GM13976 (cell line): ENCODE measurements around the gene AWAT2.

ENCODE experiments used
- DNase-seq: peaks from one replicate; pipeline ENCODE4 v3.0.0; 2012; ENCODE audit warnings: low spot score
- in situ Hi-C: fragments of 300-500 bp; cut with MboI; formaldehyde crosslinking; loops from one replicate; pipeline ENCODE4 v1.12.0; 2022; ENCODE audit warnings: low sequenced_read_pairs, mixed read lengths, inconsistent platforms; ENCODE audit not compliant: unreplicated experiment
- TF ChIP-seq, protein P1 (sequence below): IDR thresholded peaks from 2 replicates; pipeline ENCODE4 v1.5.1; 2012; ENCODE audit warnings: borderline replicate concordance, mild to moderate bottlenecking; ENCODE audit not compliant: insufficient read depth; ENCODE audit errors: extremely low read depth, missing control alignments, control extremely low read depth

The AWAT2 gene

DNA sequence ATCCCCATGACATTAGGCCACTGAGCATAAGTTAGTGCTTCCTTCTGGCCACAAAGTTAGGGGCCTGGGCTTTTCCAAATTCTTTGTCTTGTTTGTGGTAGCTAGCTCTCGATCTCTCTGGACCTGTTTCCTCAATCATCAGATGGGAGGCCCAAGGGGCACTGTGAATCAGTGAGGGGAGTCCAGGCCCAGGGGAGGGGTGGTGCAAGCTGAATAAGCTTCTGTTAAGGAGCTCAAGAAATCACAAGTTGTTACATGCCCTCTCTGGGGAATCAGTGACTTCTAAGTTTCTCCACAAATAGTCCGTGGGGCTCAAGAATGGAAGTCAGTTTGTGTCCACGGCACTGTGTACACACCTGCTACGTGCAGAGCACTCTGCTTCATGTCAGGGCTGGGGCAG is 15.1 kb downstream of the AWAT2 start:
- TF ChIP-seq, protein P1, sequence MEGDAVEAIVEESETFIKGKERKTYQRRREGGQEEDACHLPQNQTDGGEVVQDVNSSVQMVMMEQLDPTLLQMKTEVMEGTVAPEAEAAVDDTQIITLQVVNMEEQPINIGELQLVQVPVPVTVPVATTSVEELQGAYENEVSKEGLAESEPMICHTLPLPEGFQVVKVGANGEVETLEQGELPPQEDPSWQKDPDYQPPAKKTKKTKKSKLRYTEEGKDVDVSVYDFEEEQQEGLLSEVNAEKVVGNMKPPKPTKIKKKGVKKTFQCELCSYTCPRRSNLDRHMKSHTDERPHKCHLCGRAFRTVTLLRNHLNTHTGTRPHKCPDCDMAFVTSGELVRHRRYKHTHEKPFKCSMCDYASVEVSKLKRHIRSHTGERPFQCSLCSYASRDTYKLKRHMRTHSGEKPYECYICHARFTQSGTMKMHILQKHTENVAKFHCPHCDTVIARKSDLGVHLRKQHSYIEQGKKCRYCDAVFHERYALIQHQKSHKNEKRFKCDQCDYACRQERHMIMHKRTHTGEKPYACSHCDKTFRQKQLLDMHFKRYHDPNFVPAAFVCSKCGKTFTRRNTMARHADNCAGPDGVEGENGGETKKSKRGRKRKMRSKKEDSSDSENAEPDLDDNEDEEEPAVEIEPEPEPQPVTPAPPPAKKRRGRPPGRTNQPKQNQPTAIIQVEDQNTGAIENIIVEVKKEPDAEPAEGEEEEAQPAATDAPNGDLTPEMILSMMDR: no peak
- in situ Hi-C loops: no loop called here
- no peak for DNase-seq

DNA sequence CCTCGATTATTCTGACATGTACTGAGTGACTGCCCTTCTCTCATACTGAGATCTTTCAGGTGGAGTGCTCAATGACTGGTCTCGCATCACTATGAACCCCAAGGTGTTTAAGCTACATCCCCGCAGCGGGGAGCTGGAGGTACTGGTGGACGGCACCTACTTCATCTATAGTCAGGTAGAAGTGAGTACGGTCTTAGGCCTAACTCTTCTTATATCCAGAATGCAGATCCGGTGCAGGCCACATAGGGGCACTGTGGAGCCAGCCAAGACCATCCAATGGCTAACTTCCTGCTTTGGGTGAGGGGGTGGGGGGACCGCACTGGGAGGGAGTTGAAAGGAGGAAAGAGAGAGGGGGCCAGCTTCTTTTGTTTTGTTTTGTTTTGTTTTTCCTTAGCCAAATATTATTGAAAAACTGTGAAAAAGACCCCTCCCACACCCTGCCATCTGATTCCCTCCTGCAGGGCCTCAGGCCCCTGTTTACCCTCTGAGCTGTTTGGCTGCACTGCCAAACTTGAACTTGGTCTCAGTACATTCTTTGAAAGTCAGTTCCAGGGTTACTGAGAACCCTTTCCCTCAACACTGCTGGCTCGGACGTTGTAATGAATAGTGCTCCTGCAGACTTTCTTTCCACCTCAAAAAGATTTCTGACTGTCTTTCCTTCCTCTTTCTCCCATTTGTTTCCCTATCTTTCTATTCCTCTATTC is 16.2 kb downstream of the AWAT2 start:
- in situ Hi-C loops: no loop called here
- TF ChIP-seq, protein P1: peak; percentile 52
- peak; percentile 53 for DNase-seq

DNA sequence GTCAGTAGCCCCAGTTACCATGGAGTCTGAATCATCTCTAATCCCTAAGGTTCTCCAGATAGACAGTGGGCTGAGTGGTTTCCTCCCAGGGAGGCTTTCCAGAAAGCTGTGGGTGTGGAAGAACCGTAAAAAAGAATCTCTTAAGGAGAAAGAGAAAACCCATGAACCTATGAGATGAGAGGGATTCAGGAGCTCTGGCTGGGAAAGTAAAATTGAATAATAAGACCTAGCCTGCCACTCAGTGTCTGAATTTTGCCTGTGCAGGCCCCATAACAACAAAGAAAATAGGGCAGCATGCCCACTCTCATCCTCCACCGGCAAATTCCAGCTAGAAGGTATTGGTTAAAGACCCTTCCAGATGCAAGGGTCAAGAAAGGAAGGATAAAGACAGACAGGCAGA is 16.9 kb downstream of the AWAT2 start:
- no peak for DNase-seq
- TF ChIP-seq, protein P1: no peak
- in situ Hi-C loops: no loop called here

DNA sequence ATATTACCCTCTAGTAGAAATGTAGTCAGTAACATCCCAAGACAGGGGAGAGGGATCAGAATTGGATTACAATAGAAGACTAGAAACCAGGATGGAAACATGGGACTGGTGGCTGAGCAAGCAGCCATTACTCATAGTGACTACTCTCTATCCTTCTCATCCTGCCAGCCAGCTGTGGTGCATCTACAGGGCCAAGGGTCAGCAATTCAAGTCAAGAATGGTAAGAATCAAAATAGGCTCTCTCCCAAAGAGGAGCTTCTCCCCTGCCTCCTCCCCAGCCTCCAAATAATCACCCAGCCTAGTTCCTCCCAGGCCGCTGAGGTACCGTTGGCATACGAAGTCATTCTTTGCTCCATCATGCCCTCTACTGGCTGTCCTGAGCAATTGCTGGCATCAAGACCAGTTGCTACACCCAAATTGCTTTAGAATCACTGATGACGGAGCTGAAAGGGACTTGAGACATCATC is 19.4 kb downstream of the AWAT2 start:
- TF ChIP-seq, protein P1: peak; percentile 81
- in situ Hi-C loops: no loop called here
- DNase-seq: peak; percentile 55

DNA sequence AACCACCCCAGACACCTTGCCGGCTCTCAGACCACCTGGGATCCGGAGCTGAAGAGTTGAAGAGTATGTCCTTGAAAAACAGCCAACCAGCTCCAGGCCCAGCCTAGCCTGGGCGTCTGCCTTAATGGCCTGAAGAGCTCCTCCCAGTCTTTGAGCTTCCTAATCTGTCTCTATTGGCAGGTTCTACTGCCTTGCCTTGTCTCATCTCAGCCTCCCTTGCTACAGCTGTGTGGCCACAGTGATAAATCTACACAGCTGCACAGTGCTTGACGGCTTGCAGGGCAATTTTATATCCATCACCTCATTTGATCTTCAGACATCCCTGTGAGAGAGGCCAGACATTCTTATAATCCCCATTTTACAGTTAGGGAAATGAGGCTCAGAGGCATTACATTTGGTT is 19.9 kb downstream of the AWAT2 start:
- in situ Hi-C loops: no loop called here

GRCh38 chrX:70026851-70027200 is 22.9 kb downstream of the AWAT2 start:
- no peak for DNase-seq
- TF ChIP-seq, protein P1: no peak
- in situ Hi-C loops: no loop called here

More for the DNA sequence above, 19.9 kb downstream of the AWAT2 start:
- TF ChIP-seq, protein P1: no peak
- no peak for DNase-seq
